ENCODE data around the gene LTBP2. TPM values are rescaled to one million over a fixed set of nuclear protein-coding genes. Genes with fewer than 3 reads are reported as not detected.

The LTBP2 gene
- total and polyA plus RNA-seq, 2 experiments from 2014 or later, result 7.6 to 8.6 TPM

DNA sequence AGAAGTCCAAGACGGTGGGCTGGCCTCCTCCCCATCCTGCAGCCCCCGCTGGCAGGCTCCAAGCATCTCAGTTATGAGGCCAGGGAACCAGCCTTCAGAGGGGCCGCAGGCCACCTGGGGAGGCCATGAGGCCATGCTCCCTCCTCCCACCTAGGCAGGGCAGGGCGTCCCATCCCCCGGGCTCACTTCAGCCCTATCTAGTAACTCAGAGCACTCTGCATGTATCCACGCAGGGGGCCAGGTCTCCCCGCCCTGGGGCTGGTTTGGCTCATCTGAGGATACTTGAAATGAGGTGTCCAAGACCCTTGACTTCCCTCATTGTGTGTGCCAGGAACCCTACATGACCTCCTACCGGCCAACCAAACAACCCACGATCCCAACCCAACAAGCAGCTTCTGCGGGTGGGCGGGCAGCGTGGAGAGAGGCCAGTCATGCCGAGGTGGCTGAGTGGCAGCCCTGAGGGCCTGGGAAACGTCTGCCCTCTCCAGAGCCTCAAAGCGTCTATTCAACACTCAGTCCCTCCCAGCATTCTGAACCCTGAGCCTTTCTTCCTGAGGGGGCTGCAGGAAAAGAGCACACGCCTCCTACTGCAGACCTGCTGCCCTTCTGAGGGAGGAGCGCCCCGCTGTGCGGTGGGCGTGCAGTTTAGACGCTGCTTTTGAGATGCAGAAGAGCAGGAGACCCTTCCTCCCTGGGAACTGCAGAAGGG lies 101.7 kb downstream of the LTBP2 start:
- no peaks in the 10 kb centered on the region for H3K79me2 ChIP-seq
- TF ChIP-seq, protein P1, sequence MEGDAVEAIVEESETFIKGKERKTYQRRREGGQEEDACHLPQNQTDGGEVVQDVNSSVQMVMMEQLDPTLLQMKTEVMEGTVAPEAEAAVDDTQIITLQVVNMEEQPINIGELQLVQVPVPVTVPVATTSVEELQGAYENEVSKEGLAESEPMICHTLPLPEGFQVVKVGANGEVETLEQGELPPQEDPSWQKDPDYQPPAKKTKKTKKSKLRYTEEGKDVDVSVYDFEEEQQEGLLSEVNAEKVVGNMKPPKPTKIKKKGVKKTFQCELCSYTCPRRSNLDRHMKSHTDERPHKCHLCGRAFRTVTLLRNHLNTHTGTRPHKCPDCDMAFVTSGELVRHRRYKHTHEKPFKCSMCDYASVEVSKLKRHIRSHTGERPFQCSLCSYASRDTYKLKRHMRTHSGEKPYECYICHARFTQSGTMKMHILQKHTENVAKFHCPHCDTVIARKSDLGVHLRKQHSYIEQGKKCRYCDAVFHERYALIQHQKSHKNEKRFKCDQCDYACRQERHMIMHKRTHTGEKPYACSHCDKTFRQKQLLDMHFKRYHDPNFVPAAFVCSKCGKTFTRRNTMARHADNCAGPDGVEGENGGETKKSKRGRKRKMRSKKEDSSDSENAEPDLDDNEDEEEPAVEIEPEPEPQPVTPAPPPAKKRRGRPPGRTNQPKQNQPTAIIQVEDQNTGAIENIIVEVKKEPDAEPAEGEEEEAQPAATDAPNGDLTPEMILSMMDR (IDR thresholded peaks at IDR 0.05; ENCODE audit: poor library complexity), result no peak
- no peak for TF ChIP-seq EZH2 (IDR thresholded peaks at IDR 0.05; ENCODE audit: borderline replicate concordance)
- TF ChIP-seq EZH2phosphoT487 (IDR thresholded peaks at IDR 0.05; ENCODE audit: low read depth, severe bottlenecking, unreplicated experiment), result no peak
- no peaks in the 10 kb centered on the region for H3K9me2 ChIP-seq (replicated peaks; ENCODE audit: insufficient read depth)
- no peak overlapping the region for H2AFZ ChIP-seq
- no peak overlapping the region for H3K4me3 ChIP-seq
- 67% methylated on average over 21 of the region's 21 CpGs for WGBS (ENCODE audit: low lambda C conversion rate, missing lambda C conversion rate)
- no peaks in the 10 kb centered on the region for H4K20me1 ChIP-seq (ENCODE audit: insufficient read depth, poor library complexity, severe bottlenecking)
- no peak overlapping the region for H3K27ac ChIP-seq
- peaks cover 6% of the 10 kb centered on the region for H3K4me1 ChIP-seq (ENCODE audit: insufficient read depth)
- no peaks in the 10 kb centered on the region for H3K27me3 ChIP-seq
- no peaks in the 10 kb centered on the region for H3K36me3 ChIP-seq (replicated peaks; ENCODE audit: insufficient read depth, low read depth)
- no peaks in the 10 kb centered on the region for H3K9me3 ChIP-seq (ENCODE audit: low read depth)
- DNase-seq (ENCODE audit: low spot score), result no peak
- H3K4me2 ChIP-seq, result no peak overlapping the region

GRCh38 chr14:74509587-74510222 lies 102.3 kb downstream of the LTBP2 start:
- Histone ChIP-seq H3K9me2 (replicated peaks; ENCODE audit: insufficient read depth) (no peaks in the 10 kb centered on the region), H2AFZ (no peak overlapping the region), H3K79me2 (no peaks in the 10 kb centered on the region), H3K4me3 (no peak overlapping the region), H3K27me3 (no peaks in the 10 kb centered on the region), H3K4me2 (no peak overlapping the region), H3K4me1 (ENCODE audit: insufficient read depth) (peaks cover 6% of the 10 kb centered on the region), H3K9me3 (ENCODE audit: low read depth) (no peaks in the 10 kb centered on the region), H3K36me3 (replicated peaks; ENCODE audit: insufficient read depth, low read depth) (no peaks in the 10 kb centered on the region), H3K27ac (no peak overlapping the region), H4K20me1 (ENCODE audit: insufficient read depth, poor library complexity, severe bottlenecking) (no peaks in the 10 kb centered on the region)
- WGBS (ENCODE audit: low lambda C conversion rate, missing lambda C conversion rate), result 90% methylated on average over 10 of the region's 10 CpGs
- TF ChIP-seq, protein P1 (IDR thresholded peaks at IDR 0.05; ENCODE audit: poor library complexity), result no peak
- TF ChIP-seq EZH2phosphoT487 (IDR thresholded peaks at IDR 0.05; ENCODE audit: low read depth, severe bottlenecking, unreplicated experiment), result no peak
- no peak for TF ChIP-seq EZH2 (IDR thresholded peaks at IDR 0.05; ENCODE audit: borderline replicate concordance)
- no peak for DNase-seq (ENCODE audit: low spot score)

GRCh38 chr14:74508844-74509428 lies 103.1 kb downstream of the LTBP2 start:
- Histone ChIP-seq H2AFZ (no peak overlapping the region), H3K36me3 (replicated peaks; ENCODE audit: insufficient read depth, low read depth) (no peaks in the 10 kb centered on the region), H3K9me2 (replicated peaks; ENCODE audit: insufficient read depth) (no peaks in the 10 kb centered on the region), H4K20me1 (ENCODE audit: insufficient read depth, poor library complexity, severe bottlenecking) (no peaks in the 10 kb centered on the region), H3K79me2 (no peaks in the 10 kb centered on the region), H3K9me3 (ENCODE audit: low read depth) (no peaks in the 10 kb centered on the region), H3K27me3 (no peaks in the 10 kb centered on the region), H3K4me3 (no peak overlapping the region), H3K27ac (no peak overlapping the region), H3K4me2 (no peak overlapping the region), H3K4me1 (ENCODE audit: insufficient read depth) (no peaks in the 10 kb centered on the region)
- DNase-seq (ENCODE audit: low spot score), result no peak
- 84% methylated on average over 12 of the region's 13 CpGs for WGBS (ENCODE audit: low lambda C conversion rate, missing lambda C conversion rate)
- TF ChIP-seq EZH2 (IDR thresholded peaks at IDR 0.05; ENCODE audit: borderline replicate concordance), result no peak
- TF ChIP-seq EZH2phosphoT487 (IDR thresholded peaks at IDR 0.05; ENCODE audit: low read depth, severe bottlenecking, unreplicated experiment), result no peak
- TF ChIP-seq, protein P1 (IDR thresholded peaks at IDR 0.05; ENCODE audit: poor library complexity), result no peak

Measured in hepatocyte (in vitro differentiated cells).